CD4-positive, alpha-beta T cell treated with Interleukin-4 for 4 hours (primary cell): ENCODE measurements around the gene ARVCF.

Experiments used
- DNase-seq: peaks from one replicate; pipeline ENCODE4 v3.0.0-alpha.2; 2020

ARVCF gene

GRCh38 chr22:19984851-19985811 is 31.5 kb downstream of the ARVCF start:
- DNase-seq, result no peak

GRCh38 chr22:19984201-19984753 is 32.3 kb downstream of the ARVCF start:
- DNase-seq, result no peak

GRCh38 chr22:19983741-19984140 is 32.9 kb downstream of the ARVCF start:
- DNase-seq, result no peak

GRCh38 chr22:19982991-19983578 is 33.5 kb downstream of the ARVCF start:
- no peak for DNase-seq

GRCh38 chr22:19981961-19982920 is 34.4 kb downstream of the ARVCF start:
- no peak for DNase-seq

- no peak for DNase-seq
Measured at GRCh38 chr22:19981171-19981960, 35.3 kb downstream of the ARVCF start.

GRCh38 chr22:19980766-19981165 is 35.9 kb downstream of the ARVCF start:
- no peak for DNase-seq

GRCh38 chr22:19979712-19980493 is 36.7 kb downstream of the ARVCF start:
- no peak for DNase-seq

- DNase-seq, result no peak
Measured at GRCh38 chr22:19978748-19979147, 37.9 kb downstream of the ARVCF start.

- DNase-seq, result no peak
Measured at GRCh38 chr22:19977296-19978243, 39.1 kb downstream of the ARVCF start.

GRCh38 chr22:19976671-19977070 is 40.0 kb downstream of the ARVCF start:
- no peak for DNase-seq

- no peak for DNase-seq
Measured at GRCh38 chr22:19975707-19976035, 41.0 kb downstream of the ARVCF start.

- no peak for DNase-seq
Measured at GRCh38 chr22:19974935-19975706, 41.5 kb downstream of the ARVCF start.

- DNase-seq, result peak; percentile 14
Measured at GRCh38 chr22:19974268-19974861, 42.3 kb downstream of the ARVCF start.

GRCh38 chr22:19973551-19974267 is 42.9 kb downstream of the ARVCF start:
- no peak for DNase-seq

GRCh38 chr22:19972652-19973550 is 43.7 kb downstream of the ARVCF start:
- DNase-seq, result no peak

GRCh38 chr22:19972251-19972650 is 44.4 kb downstream of the ARVCF start:
- DNase-seq, result no peak
